Kidney capillary endothelial cell (primary cell): ENCODE measurements around the gene TMEM135.
"Not testable (repeated sequence)": the region's sequence is repeated elsewhere in the genome, so short reads cannot be mapped to it uniquely, and the experiment has no call there.

Experiments
- DNase-seq: peaks from one replicate; pipeline ENCODE4 v3.0.0-alpha.2; 2018; ENCODE audit warnings: low spot score

The TMEM135 gene

DNA sequence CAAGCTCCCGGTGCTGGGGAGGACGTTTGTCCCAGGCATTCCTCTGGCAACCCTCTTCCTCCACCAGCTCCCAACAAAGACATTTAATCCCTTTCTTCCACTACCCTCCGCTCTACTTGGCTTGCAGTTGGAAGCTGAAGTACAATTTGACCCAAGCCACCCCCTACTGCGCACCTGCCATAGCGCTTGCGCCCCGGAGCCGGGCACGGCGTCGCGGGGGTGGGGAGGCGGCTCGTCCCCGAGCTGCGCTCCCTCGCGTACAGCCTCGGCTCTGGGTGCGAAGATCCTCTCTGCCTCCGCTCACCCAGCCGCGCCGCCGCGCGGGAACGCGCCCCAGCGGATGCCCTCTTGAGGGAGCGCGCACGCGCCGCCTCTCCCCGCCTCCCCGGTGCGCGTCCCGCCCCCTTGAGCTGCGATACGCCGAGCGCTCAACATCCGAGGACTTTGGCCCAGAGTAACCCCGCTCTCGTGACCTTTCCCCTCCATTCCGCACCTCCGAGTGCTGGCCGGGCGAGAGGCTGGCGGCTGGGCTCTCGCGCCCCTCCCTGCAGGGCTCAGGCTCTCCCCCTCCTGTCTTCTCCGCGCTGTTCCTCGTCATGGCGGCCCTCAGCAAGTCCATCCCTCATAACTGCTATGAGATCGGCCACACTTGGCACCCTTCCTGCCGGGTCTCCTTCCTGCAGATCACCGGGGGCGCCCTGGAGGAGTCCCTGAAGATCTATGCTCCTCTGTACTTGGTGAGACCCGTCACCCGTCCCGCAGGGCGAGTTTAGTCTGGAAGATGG, at the start of gene TMEM135:
TSS of gene TMEM135 (plus strand) at position 485 of the 785 bp plus-strand sequence. CDS start at position 597, 112 bp downstream.
- DNase-seq: peak; percentile 90

DNA sequence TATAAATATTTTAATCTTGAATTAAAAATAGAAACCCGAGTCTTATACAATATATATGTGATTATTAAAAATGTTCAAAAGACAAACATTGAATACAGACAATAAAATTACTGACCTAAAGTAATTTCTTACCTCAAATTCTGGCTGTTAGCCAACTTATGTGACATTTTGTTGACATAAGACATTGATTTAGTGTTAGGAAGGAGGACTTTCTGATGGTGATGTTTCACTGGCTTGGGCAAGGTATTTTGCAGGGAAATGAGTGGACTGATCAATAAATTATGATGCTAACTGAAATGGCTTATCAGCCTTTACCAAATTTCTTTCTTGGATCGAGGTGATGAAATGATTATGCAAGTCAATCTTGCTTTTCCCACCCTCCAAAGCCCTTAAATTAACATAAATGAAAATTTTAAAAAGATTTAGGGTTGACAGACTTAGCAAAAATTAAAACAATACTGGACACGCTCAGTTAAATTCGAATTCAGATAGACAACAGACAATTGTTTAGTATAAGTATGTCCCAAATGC, 49.3 kb upstream of the TMEM135 start:
- no peak for DNase-seq

DNA sequence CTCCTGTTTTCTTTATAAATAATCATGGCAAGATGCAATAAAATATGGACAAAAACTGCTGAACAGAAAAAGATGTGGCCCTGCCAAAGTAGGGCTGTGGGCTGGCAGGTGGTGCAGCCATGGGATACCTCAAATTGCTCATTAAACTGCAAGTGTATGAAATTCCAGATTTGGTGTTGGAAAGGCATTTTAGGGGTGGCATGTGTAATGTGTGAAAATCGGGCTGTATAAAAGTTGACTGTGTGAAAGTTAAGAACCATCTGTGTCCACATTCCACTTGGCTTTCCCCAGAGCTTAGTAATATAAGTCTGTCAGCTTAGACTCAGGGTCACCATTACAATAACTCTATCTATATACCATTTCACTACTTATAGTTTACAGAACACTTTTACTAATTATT, 47.7 kb upstream of the TMEM135 start:
- no peak for DNase-seq

DNA sequence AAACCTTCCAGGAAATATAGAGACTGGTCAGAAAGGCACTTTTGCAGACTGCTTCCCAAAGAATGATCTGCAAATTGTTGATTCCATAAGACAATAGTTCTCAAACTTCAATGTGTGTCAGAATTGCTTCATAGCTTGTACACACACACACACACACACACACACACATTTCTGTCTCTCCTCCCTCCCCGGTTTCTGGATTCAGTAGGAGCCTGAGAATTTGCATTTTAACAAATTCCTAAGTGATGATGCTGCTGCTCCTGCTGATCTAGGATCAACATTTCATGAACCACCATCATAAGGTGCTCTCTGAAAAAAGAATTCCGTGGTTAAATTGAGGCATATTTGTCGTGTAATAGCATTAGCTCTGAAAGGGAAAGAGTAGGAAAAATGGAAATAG, 47.2 kb upstream of the TMEM135 start:
- no peak for DNase-seq

DNA sequence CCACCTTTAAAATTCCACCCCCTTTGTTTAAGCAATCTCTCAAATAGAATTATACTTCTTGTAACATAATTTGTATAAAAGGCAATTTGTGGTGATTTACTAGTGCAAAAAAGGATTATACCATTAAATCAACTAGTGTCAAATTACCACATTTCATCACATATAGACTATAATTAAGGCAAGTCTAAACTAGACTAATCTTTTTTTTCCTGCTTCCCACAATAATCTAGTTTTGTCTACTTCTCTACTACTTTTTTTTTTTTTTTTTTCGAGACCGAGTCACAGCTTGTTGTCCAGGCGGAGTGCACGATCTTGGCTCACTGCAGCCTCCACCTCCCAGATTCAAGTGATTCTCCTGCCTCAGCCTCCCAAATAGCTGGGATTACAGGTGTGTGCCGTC, 46.4 kb upstream of the TMEM135 start:
- no peak for DNase-seq

DNA sequence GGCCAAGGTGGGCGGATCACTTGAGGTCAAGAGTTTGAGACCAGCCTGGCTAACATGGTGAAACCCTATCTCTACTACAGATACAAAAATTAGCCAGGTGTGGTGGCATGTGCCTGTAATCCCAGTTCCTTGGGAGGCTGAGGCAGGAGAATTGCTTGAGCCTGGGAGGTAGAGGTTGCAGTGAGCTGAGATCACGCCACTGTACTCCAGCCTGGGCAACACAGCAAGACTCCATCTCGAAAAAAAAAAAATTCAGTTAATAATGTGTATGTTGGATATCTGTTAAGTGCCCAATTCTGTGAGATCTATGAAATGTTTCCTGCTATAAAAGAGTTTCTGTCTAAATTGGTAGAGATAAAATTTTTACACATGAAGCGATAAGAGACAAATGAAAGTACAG, 45.4 kb upstream of the TMEM135 start:
- not testable (repeated sequence) for DNase-seq

DNA sequence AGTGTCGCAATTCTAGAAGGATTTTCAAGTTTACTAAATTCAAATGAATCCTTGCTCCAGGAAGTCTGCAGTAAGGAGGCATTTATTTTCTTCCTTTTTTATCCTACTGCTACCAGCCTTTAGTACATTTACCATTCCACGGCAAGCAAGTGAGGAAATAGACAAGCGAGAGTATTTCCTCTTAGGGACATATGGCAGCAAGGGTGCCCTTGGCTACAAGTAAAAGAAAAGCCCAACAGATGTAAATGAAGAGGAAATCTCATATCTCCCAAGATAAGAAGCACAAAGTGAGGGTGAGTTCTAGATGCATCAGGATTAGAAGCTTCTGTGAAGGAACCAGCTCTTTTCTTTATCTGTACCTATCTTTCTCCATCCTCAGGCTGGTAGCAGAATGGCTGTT, 44.7 kb upstream of the TMEM135 start:
- DNase-seq: no peak

DNA sequence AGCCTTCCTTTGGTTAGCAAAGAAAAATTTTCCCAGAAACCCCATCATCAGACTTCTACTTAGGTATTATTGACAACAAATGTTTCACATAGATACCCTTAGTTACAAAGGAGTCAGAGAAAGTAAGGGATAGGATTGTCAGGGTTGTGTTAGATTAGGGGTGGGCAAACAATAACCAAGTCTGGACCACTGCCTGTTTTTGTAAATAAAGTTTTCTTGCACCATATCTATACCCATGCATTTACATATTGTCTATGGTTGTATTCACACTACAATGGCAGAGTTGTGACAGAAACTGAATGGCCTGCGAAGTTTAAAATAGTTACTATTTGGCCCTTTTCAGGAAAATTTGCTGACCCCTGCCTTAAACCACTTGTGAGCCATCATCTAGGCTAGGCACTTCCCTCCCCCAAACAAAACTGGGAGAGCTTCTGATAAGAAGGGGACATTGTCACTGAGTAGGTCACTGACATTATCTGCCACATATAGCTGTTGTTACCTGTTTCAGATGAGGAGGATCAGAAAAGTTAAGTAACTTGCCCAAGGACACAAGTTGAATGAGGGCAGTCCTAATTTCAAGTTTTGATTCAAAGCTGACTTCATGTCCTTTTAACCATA, 40.7 kb upstream of the TMEM135 start:
- DNase-seq: no peak

DNA sequence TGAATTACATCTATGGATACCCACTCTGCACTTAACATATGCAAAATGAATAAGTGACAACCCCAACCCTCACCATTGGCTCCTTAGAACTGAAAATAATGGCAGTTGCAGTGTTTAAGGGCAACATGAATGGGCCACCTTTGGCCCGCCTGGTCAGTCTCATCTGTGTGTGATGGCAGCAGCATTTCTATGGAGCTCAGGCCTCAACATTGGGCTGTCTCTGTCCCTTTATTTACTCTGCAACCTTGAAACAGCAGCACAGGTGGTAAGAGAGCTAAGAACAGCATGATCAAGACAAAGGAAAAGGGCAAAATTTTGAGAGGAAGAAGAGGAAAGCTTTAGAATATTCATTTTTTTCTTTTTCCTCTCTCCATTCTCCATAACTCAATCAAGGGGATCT, 38.3 kb upstream of the TMEM135 start:
- no peak for DNase-seq

DNA sequence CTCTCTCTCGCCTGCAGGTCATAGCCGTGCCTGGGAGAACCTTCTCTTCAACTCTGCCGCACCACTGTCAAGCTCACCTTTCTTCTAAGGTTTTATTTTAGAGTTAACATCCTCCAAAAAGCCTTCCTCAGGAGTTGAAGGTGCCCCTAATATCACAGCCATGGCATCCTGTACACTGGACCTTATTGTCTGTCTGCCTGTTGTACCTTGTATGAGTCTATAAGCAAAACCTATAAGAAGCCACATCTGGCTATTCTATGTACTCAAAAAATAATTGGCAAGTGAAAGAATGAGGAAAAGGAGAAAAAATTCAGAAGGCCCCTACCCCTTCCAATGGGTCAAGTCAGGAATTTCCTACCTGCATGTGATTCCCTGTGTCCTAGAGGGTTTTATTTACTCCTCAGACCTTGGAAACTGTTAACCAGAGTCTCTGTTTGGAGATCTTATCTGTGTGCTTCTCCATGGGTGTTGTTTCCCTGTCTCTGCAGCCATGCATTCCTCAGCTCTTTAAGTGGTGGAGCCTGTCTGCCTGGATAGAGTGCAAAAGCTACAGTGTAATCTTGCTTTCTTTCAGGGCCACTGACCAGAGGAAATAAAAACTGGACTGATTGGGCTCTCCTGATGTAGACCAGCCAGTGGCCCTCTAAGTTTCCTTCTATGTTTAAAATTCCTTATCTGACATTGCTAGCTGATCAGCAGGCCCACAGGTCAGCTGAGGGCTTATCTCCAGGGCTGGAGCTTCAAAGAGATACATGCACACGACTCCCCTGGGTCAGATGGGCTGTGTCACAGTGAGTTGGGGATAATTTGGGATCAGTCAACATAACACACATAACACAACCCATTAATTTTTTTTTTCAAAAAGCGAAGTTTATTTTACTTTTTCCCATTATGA, 37.6 kb upstream of the TMEM135 start:
- no peak for DNase-seq

DNA sequence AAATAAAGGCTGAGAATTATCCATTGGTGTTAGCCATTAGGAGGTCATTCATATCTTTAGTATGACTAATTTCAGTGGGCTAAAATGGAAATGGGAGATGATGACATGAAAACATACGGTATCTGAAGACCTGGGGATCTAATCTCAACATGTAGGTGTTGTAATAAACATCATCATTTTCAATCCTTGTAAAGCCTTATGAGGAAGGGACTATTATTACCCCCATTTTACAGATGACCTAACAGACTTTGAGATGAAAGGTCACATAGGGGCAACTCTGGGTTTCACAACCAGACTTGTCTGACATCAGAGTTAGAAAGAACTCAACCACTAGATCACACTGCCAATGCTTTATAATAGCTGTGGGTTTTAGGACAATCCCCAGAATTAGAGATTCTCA, 34.8 kb upstream of the TMEM135 start:
- no peak for DNase-seq

DNA sequence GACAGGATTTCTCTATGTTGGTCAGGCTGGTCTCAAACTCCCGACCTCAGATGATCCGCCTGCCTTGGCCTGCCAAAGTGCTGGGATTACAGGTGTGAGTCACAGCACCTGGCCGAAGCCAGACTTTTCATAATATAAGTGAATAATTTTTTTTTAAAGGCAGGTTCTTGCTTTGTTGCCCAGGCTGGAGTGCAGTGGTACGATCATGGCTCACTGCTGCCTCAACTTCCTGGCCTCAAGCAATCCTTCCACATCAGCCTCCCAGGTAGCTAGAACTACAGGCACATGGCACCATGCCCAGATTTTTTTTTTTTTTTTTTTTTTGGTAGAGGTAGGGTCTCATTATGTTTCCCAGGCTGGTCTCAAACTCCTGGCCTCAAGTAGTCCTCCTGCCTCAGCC, 33.5 kb upstream of the TMEM135 start:
- DNase-seq: not testable (repeated sequence)

DNA sequence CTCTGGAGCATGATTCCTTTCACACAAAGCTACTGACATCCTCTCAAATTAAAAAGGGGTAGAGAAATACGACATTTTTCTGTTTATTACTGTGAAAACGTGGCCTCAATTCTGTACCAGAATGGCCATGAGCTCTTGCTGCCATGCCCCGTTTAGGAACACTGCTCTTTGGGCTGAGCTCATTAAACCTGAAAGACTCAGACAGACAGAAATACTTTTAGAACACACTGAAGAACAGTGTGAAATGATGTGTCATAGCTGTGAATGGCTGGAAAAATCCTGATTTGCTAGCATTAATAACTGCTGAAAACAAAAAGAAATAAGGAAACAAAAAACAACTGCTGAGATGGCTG, 32.2 kb upstream of the TMEM135 start:
- no peak for DNase-seq

DNA sequence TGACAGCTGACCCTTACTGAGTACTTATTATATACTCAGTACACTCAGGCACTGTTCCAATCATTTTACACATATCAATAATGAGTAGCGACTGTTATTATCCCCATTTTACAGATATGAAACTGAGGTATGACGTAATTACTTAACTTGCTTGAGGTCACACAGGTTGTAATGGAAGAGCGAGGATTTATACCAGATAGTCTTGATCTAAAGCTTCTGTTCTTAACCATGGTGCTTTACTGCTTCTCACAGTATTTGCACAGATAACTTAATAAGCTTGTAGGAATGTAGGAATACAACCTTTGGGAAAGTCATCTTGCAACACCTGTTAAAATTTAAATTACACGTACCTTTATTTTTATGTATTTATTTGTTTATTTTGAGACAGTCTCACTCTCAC, 31.7 kb upstream of the TMEM135 start:
- DNase-seq: no peak

DNA sequence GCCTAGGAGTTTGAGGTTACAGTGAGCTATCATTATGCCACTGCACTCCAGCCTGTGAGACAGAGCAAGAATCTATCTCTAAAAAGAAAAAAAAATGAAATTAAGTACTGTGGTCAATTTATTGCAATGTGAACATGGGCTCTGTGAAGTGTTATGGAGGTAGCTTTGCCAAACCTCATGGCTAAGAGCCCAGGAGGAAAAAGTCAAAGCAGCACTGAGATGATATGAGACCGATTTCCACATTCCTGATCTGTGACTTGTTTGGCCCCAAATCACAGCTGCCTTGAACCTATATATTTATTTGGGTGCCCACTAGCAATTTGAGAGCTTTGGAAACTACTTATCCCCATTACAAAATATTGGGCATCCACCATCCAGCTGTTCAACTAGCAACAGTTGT, 29.8 kb upstream of the TMEM135 start:
- DNase-seq: no peak

DNA sequence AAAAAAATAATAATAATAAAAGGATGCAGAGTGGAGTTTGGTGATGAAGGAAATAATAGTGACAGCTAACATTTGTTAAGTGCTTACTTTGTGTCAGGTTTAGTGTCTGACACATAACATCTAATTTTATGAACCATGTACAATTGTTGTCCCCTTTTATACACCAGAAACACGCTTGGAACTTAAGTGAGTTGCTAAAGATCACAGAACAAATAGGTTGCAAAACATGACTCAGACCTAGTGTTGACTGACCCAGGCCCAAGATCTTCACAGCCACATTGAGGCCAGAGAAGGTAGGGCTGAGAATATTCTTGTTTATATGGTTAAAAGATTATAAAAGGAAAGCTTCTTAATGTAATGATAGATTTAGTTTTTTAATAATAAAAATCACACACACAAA, 25.6 kb upstream of the TMEM135 start:
- no peak for DNase-seq

DNA sequence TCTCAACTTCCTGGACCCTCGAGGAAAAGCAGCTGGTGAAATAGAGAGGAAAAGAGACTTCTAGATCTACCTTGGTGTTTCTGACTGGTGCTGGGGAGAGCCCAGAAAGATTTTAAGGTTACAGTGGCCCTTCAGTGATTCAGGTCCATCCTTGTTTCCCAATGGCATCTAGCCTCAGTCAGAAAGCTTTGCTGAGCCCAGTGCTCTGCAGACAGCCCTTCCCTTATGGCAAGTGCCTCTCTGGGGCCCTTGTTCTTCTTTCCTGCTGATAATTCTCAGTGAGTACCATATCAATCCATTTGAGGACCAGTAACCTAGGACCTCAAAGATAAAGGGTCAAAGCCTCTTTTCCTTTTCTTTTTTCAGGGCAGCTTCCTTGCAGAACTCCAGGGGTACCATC, 25.1 kb upstream of the TMEM135 start:
- no peak for DNase-seq

DNA sequence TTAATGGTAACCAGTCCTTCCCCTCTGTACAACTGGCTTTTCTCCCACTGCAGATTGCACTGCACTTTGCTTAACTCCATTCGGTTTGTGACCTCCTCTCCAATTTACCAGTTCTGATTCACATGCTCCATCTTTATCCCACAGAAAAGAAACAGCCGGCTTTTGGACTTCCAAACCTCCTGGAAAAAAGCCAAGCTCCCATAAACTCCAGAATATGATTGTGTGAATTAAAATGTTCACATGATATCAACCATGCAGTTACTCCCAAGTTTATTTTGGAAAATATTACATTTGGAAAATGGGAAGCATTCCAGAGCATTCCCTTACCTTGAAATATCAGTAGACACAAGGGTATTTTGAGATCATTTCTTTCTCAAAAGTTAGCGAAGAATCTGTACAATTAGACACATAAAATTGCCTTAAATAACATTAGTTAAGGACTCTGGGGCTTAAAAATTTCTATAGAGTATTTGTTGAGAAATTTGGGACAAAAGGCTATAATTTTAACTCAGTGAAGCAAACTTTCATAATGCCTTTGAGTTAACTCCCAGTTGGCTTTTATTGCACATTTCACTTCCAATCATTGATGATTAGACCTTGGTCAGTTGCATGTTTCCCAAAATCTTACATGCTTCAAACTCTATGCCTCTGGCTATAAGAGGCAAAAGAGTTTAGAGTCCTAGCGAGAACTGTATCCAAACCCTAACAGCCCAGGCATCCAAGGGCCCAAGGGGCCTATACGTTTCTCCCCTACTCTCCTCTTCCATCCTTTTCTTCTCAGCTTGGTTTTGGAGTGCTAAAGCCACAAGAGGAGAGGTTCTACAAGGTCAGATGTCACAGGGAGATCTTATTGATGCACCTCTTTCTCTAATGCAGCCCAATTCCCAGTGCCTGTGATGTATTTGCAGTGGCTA, 23.6 kb upstream of the TMEM135 start:
- no peak for DNase-seq

DNA sequence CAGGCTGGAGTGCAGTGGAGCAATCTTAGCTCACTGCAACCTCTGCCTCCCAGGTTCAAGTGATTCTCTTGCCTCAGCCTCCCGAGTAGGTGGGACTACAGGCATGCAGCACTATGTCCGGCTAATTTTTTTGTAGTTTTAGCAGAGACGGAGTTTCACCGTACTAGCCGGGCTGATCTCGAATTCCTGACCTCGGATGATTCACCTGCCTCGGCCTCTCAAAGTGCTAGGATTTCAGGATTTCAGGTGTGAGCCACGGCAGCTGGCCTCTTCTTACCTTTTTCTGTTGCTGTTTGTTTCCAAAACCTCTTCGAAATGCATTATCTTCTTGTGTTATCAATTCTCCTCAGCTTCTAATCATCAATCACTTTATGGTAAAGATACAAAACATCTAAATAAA, 22.1 kb upstream of the TMEM135 start:
- no peak for DNase-seq

DNA sequence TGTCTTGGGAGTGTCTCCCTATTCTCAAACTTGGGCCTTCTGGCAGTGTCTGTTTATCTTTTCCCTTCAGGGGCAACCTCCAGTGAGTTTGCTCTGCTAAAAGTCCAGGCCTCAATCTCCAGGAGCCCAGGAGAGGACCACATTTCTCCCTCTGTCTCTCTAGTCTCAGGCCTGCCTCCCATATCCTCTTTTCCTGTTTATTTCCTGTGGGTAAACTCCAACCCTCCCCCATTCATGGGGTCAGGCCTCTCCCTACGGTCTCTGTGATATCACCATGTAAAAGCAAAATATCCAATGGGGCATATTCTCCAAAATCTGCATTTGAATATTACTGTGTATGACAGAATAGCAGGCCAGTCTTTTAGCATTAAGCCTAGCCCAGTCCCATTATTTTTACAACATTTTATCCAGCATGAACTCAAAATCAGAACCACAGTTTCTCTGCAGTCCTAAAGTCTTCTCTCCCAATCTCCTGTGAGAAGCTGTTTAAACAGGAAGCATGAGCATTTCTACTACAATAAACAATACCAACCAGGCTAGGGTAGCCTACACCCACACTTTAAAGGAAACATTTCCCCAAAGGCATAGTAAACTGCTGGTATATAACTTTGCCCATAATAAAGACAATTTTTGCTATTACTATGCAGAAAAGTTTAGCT, 18.0 kb upstream of the TMEM135 start:
- peak; percentile 34 for DNase-seq

DNA sequence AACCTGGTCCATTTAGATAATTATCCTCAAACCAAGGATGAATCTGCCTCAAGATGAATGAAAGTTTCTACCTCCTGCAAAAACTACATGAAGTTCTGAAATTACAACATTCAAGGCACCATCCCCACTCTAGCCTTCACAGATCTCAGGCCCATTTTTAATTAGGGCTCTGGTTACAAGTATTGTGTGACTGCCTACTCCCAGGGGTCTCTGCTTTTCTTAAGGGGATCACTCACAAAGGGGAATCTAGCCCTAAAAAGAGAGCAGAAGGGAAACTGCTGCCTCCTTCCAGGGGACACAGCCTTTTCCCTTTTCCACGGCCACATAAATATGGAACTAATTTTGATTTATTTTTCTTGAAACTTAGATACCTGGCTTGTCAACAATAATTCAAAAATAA, 17.4 kb upstream of the TMEM135 start:
- no peak for DNase-seq
